MM.1S (cell line): ENCODE data around the gene ANKS3.

ENCODE experiments used
- DNase-seq: peaks from one replicate; pipeline ENCODE4 v3.0.0-alpha.2; 2015
- H2AFZ ChIP-seq: fragments of 300-600 bp; sonication (generic); 2 replicates; pipeline ENCODE4 v1.6.0; 2016; ENCODE audit warnings: antibody characterized with exemption, low read length
- H3F3A ChIP-seq: fragments of 300-600 bp; sonication (generic); 2 replicates; pipeline ENCODE4 v1.6.1; 2016; ENCODE audit warnings: mild to moderate bottlenecking, antibody characterized with exemption, low read length, moderate library complexity, mixed read lengths; ENCODE audit not compliant: insufficient read depth
- H3K27ac ChIP-seq: fragments of 300-600 bp; sonication (generic); 2 replicates; pipeline ENCODE4 v1.5.1; 2016; ENCODE audit warnings: mild to moderate bottlenecking, low read length
- H3K27me3 ChIP-seq: fragments of 300-600 bp; sonication (generic); replicated peaks from 2 replicates; pipeline ENCODE4 v1.6.0; 2016; ENCODE audit warnings: low read length; ENCODE audit not compliant: insufficient read depth
- H3K36me3 ChIP-seq: fragments of 300-600 bp; sonication (generic); replicated peaks from 2 replicates; pipeline ENCODE4 v1.6.1; 2016; ENCODE audit warnings: mild to moderate bottlenecking, low read length, mixed read lengths; ENCODE audit not compliant: insufficient read depth
- H3K4me1 ChIP-seq: fragments of 300-600 bp; sonication (generic); 2 replicates; pipeline ENCODE4 v1.6.1; 2016; ENCODE audit warnings: low read length, mixed read lengths
- H3K4me2 ChIP-seq: fragments of 300-600 bp; sonication (generic); 2 replicates; pipeline ENCODE4 v1.6.0; 2016; ENCODE audit warnings: low read depth, low read length
- H3K4me3 ChIP-seq: fragments of 300-600 bp; sonication (generic); 2 replicates; pipeline ENCODE4 v1.5.1; 2016; ENCODE audit warnings: low read length, mixed read lengths
- H3K79me2 ChIP-seq: fragments of 300-600 bp; sonication (generic); 2 replicates; pipeline ENCODE4 v1.6.1; 2016; ENCODE audit warnings: mixed run types, low read length, mixed read lengths
- H3K9ac ChIP-seq: fragments of 300-600 bp; sonication (generic); 2 replicates; pipeline ENCODE4 v1.6.1; 2016; ENCODE audit warnings: low read length, mixed read lengths
- H3K9me2 ChIP-seq: fragments of 300-600 bp; sonication (generic); replicated peaks from 2 replicates; pipeline ENCODE4 v1.6.1; 2016; ENCODE audit warnings: mild to moderate bottlenecking, low read length, mixed read lengths; ENCODE audit not compliant: insufficient read depth
- H3K9me3 ChIP-seq: fragments of 300-600 bp; sonication (generic); replicated peaks from 2 replicates; pipeline ENCODE4 v1.6.1; 2016; ENCODE audit warnings: mild to moderate bottlenecking, low read length, mixed read lengths; ENCODE audit not compliant: insufficient read depth
- H4K20me1 ChIP-seq: fragments of 300-600 bp; sonication (generic); 2 replicates; pipeline ENCODE4 v1.6.1; 2016; ENCODE audit warnings: mild to moderate bottlenecking, low read length, moderate library complexity, mixed read lengths; ENCODE audit not compliant: insufficient read depth
- EZH2 ChIP-seq: fragments of 300-600 bp; sonication (generic); optimal IDR thresholded peaks from 2 replicates; pipeline ENCODE3; 2017; ENCODE audit warnings: low read depth, mild to moderate bottlenecking, antibody characterized with exemption, low read length, mixed read lengths
- EZH2phosphoT487 ChIP-seq: fragments of 300-600 bp; sonication (generic); IDR thresholded peaks from 2 replicates; pipeline ENCODE4 v1.6.1; 2018; ENCODE audit warnings: antibody characterized with exemption, low read length
- TF ChIP-seq, protein P1 (sequence below): fragments of 300-600 bp; sonication (generic); IDR thresholded peaks from 2 replicates; pipeline ENCODE4 v1.5.1; 2016; ENCODE audit warnings: antibody characterized with exemption, low read length, mixed read lengths

ANKS3 gene

GRCh38 chr16:4698321-4699045, 35.6 kb downstream of the ANKS3 start:
- Histone ChIP-seq H2AFZ (no peak overlapping the region), H3K36me3 (no peaks in the 10 kb centered on the region), H3F3A (no peaks in the 10 kb centered on the region), H4K20me1 (no peaks in the 10 kb centered on the region), H3K4me2 (no peak overlapping the region), H3K79me2 (peaks cover 25% of the 10 kb centered on the region), H3K9ac (no peak overlapping the region), H3K27me3 (no peaks in the 10 kb centered on the region), H3K4me3 (no peak overlapping the region), H3K9me2 (no peaks in the 10 kb centered on the region), H3K4me1 (no peaks in the 10 kb centered on the region), H3K27ac (no peak overlapping the region), H3K9me3 (no peaks in the 10 kb centered on the region)
- no peak for DNase-seq
- TF ChIP-seq EZH2phosphoT487 (no peak), EZH2 (no peak)
- TF ChIP-seq, protein P1, sequence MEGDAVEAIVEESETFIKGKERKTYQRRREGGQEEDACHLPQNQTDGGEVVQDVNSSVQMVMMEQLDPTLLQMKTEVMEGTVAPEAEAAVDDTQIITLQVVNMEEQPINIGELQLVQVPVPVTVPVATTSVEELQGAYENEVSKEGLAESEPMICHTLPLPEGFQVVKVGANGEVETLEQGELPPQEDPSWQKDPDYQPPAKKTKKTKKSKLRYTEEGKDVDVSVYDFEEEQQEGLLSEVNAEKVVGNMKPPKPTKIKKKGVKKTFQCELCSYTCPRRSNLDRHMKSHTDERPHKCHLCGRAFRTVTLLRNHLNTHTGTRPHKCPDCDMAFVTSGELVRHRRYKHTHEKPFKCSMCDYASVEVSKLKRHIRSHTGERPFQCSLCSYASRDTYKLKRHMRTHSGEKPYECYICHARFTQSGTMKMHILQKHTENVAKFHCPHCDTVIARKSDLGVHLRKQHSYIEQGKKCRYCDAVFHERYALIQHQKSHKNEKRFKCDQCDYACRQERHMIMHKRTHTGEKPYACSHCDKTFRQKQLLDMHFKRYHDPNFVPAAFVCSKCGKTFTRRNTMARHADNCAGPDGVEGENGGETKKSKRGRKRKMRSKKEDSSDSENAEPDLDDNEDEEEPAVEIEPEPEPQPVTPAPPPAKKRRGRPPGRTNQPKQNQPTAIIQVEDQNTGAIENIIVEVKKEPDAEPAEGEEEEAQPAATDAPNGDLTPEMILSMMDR, result no peak

GRCh38 chr16:4697848-4698291, 36.2 kb downstream of the ANKS3 start:
- no peak for DNase-seq
- H3K4me3 ChIP-seq, result no peak overlapping the region

GRCh38 chr16:4696905-4697847, 36.9 kb downstream of the ANKS3 start:
- Histone ChIP-seq H3K9me2 (no peaks in the 10 kb centered on the region), H3K4me1 (peaks cover 7% of the 10 kb centered on the region; the same call in 1 of the 2 replicates), H3K4me2 (no peak overlapping the region), H4K20me1 (no peaks in the 10 kb centered on the region), H3K9me3 (no peaks in the 10 kb centered on the region), H2AFZ (no peak overlapping the region), H3K27ac (no peak overlapping the region), H3F3A (no peaks in the 10 kb centered on the region), H3K79me2 (peaks cover 25% of the 10 kb centered on the region), H3K4me3 (no peak overlapping the region), H3K9ac (no peak overlapping the region), H3K27me3 (no peaks in the 10 kb centered on the region), H3K36me3 (no peaks in the 10 kb centered on the region)
- DNase-seq, result no peak
- no peak for TF ChIP-seq EZH2phosphoT487
- TF ChIP-seq, protein P1, result no peak
- no peak for TF ChIP-seq EZH2

More at GRCh38 chr16:4697848-4698291, 36.2 kb downstream of the ANKS3 start:
- H3K9me2 ChIP-seq, result no peaks in the 10 kb centered on the region
- H4K20me1 ChIP-seq, result no peaks in the 10 kb centered on the region
- peaks cover under 1% of the 10 kb centered on the region; the same call in 1 of the 2 replicates for H3K4me1 ChIP-seq
- TF ChIP-seq EZH2phosphoT487 (no peak), EZH2 (no peak)
- TF ChIP-seq, protein P1, result no peak
- H3F3A ChIP-seq, result no peaks in the 10 kb centered on the region
- H3K27ac ChIP-seq, result no peak overlapping the region
- H3K36me3 ChIP-seq, result no peaks in the 10 kb centered on the region
- H3K27me3 ChIP-seq, result no peaks in the 10 kb centered on the region
- H3K79me2 ChIP-seq, result peaks cover 25% of the 10 kb centered on the region
- no peaks in the 10 kb centered on the region for H3K9me3 ChIP-seq
- H2AFZ ChIP-seq, result no peak overlapping the region
- no peak overlapping the region for H3K9ac ChIP-seq
- H3K4me2 ChIP-seq, result no peak overlapping the region
